ENCODE data around the gene ZBTB7C.

Gene ZBTB7C

DNA sequence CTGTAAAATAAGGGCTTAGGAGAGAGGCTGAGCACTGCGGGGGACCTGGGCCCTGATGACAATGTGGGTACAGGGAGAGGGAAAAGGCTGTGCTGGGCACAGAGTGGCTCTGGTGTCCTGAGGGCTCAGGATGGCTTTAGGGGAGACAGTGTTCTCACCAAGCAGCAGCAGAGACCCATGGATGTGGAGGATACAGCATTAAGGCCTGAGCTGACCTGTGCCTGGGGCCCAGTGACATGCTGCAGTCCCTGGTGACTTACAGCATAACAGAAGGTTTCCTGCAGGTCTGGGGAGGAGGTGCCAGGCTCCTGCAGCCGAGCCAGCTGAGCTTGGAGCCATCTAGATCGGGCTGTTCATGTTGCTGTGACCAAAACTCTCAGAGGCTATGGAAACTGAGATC, 287.4 kb downstream of the ZBTB7C start:
- Histone ChIP-seq H3K4me1 (ENCODE audit: insufficient read depth, low read length, poor library complexity, severe bottlenecking) (no peaks in the 10 kb centered on the region), H3K36me3 (ENCODE audit: insufficient read depth, low read length) (no peaks in the 10 kb centered on the region), H3K9me3 (ENCODE audit: insufficient read depth, low read depth, low read length) (no peaks in the 10 kb centered on the region), H4K20me1 (ENCODE audit: insufficient read depth, low read length, poor library complexity, severe bottlenecking) (no peaks in the 10 kb centered on the region), H3K9me2 (replicated peaks; ENCODE audit: low read depth, low read length) (no peaks in the 10 kb centered on the region), H3K27me3 (ENCODE audit: insufficient read depth, low read length, poor library complexity, severe bottlenecking) (no peaks in the 10 kb centered on the region), H3K4me3 (ENCODE audit: low read length, poor library complexity, severe bottlenecking) (no peak overlapping the region), H2AFZ (ENCODE audit: low read length) (no peak overlapping the region), H3K9ac (ENCODE audit: low read depth, low read length, poor library complexity, severe bottlenecking) (no peak overlapping the region), H3K4me2 (ENCODE audit: low read depth, low read length, poor library complexity, severe bottlenecking) (no peak overlapping the region), H3K79me2 (ENCODE audit: insufficient read depth, low read length) (no peaks in the 10 kb centered on the region), H3F3A (ENCODE audit: low read depth) (no peaks in the 10 kb centered on the region)
- no peak for TF ChIP-seq EZH2phosphoT487 (IDR thresholded peaks at IDR 0.05; ENCODE audit: borderline replicate concordance)
- TF ChIP-seq, protein P1, sequence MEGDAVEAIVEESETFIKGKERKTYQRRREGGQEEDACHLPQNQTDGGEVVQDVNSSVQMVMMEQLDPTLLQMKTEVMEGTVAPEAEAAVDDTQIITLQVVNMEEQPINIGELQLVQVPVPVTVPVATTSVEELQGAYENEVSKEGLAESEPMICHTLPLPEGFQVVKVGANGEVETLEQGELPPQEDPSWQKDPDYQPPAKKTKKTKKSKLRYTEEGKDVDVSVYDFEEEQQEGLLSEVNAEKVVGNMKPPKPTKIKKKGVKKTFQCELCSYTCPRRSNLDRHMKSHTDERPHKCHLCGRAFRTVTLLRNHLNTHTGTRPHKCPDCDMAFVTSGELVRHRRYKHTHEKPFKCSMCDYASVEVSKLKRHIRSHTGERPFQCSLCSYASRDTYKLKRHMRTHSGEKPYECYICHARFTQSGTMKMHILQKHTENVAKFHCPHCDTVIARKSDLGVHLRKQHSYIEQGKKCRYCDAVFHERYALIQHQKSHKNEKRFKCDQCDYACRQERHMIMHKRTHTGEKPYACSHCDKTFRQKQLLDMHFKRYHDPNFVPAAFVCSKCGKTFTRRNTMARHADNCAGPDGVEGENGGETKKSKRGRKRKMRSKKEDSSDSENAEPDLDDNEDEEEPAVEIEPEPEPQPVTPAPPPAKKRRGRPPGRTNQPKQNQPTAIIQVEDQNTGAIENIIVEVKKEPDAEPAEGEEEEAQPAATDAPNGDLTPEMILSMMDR (conservative IDR thresholded peaks at IDR 0.05; ENCODE audit: low read length), result no peak

DNA sequence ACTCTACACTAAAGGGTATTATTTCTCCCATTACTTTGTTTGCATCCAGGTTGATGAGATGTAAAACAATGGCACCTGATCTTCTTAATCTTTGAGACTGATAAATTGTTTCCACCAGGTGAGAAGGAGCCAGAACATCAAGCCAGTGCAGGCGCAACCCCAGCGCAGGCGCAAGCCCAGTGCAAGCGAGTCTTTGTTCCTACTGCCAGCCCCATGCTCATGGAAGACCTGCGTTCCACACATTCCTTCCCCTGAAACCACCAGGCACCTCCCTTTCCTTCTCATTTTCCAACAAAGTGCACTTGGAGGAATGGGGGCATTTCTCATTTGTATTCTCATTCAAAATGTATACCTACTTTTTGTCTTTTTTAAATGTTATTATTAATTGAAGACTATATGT, 290.0 kb downstream of the ZBTB7C start:
- Histone ChIP-seq H3K36me3 (ENCODE audit: insufficient read depth, low read length) (no peaks in the 10 kb centered on the region), H3K79me2 (ENCODE audit: insufficient read depth, low read length) (no peaks in the 10 kb centered on the region), H3K9ac (ENCODE audit: low read depth, low read length, poor library complexity, severe bottlenecking) (no peak overlapping the region), H4K20me1 (ENCODE audit: insufficient read depth, low read length, poor library complexity, severe bottlenecking) (no peaks in the 10 kb centered on the region), H3K4me3 (ENCODE audit: low read length, poor library complexity, severe bottlenecking) (no peak overlapping the region), H3K27me3 (ENCODE audit: insufficient read depth, low read length, poor library complexity, severe bottlenecking) (no peaks in the 10 kb centered on the region), H3F3A (ENCODE audit: low read depth) (no peaks in the 10 kb centered on the region), H3K4me1 (ENCODE audit: insufficient read depth, low read length, poor library complexity, severe bottlenecking) (no peaks in the 10 kb centered on the region), H3K9me2 (replicated peaks; ENCODE audit: low read depth, low read length) (no peaks in the 10 kb centered on the region), H3K4me2 (ENCODE audit: low read depth, low read length, poor library complexity, severe bottlenecking) (no peak overlapping the region), H3K9me3 (ENCODE audit: insufficient read depth, low read depth, low read length) (no peaks in the 10 kb centered on the region), H2AFZ (ENCODE audit: low read length) (no peak overlapping the region)
- no peak for TF ChIP-seq EZH2phosphoT487 (IDR thresholded peaks at IDR 0.05; ENCODE audit: borderline replicate concordance)
- TF ChIP-seq, protein P1 (conservative IDR thresholded peaks at IDR 0.05; ENCODE audit: low read length), result no peak

DNA sequence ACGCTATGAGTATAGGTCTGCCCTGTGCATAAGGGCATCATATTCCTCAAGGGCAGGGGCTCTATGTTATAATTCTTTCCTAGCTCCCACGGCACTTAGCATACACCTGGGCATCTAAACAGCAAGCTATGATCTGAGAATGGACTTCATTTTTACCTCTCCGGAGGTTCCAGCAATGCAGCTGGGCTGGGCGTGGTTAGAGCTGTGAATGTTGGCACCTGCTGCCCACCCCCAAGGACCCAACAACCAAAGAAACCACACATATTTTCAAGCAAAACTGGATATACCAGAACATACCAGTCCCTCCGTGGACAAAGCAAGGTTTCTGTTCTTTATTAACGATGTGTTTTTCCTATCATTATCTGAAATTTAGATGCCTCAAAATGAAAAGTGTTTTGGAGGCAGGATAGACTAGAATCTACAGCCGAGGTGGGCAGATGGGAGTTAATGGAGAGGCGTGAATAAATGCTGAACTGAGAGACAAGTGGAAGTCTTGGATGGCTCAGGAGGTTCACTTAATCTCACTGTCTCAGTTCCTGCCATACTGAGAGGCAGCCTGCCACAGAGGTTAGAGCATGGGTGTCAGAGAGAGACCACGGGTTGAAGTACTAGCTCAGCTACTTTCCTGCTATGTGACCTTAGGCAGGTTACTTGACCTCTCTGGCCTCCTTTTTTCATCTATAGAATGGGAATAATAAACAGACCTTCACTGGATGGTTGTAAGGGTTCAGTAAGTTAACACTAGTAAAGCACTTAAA, 292.1 kb downstream of the ZBTB7C start:
- H3K9me2 ChIP-seq (replicated peaks; ENCODE audit: low read depth, low read length), result no peaks in the 10 kb centered on the region
- no peaks in the 10 kb centered on the region for H4K20me1 ChIP-seq (ENCODE audit: insufficient read depth, low read length, poor library complexity, severe bottlenecking)
- no peak overlapping the region for H3K4me2 ChIP-seq (ENCODE audit: low read depth, low read length, poor library complexity, severe bottlenecking)
- H3K36me3 ChIP-seq (ENCODE audit: insufficient read depth, low read length), result no peaks in the 10 kb centered on the region
- no peak overlapping the region for H3K4me3 ChIP-seq (ENCODE audit: low read length, poor library complexity, severe bottlenecking)
- no peaks in the 10 kb centered on the region for H3K79me2 ChIP-seq (ENCODE audit: insufficient read depth, low read length)
- H3K9ac ChIP-seq (ENCODE audit: low read depth, low read length, poor library complexity, severe bottlenecking), result no peak overlapping the region
- H3K4me1 ChIP-seq (ENCODE audit: insufficient read depth, low read length, poor library complexity, severe bottlenecking), result no peaks in the 10 kb centered on the region
- H3F3A ChIP-seq (ENCODE audit: low read depth), result no peaks in the 10 kb centered on the region
- TF ChIP-seq EZH2phosphoT487 (IDR thresholded peaks at IDR 0.05; ENCODE audit: borderline replicate concordance), result no peak
- TF ChIP-seq, protein P1 (conservative IDR thresholded peaks at IDR 0.05; ENCODE audit: low read length), result no peak
- no peaks in the 10 kb centered on the region for H3K27me3 ChIP-seq (ENCODE audit: insufficient read depth, low read length, poor library complexity, severe bottlenecking)
- H2AFZ ChIP-seq (ENCODE audit: low read length), result no peak overlapping the region
- no peaks in the 10 kb centered on the region for H3K9me3 ChIP-seq (ENCODE audit: insufficient read depth, low read depth, low read length)

All from Loucy (cell line).